ENCODE data around the gene TAF6L. TPM values are rescaled to one million over a fixed set of nuclear protein-coding genes. Genes with fewer than 3 reads are reported as not detected.

TAF6L gene, protein sequence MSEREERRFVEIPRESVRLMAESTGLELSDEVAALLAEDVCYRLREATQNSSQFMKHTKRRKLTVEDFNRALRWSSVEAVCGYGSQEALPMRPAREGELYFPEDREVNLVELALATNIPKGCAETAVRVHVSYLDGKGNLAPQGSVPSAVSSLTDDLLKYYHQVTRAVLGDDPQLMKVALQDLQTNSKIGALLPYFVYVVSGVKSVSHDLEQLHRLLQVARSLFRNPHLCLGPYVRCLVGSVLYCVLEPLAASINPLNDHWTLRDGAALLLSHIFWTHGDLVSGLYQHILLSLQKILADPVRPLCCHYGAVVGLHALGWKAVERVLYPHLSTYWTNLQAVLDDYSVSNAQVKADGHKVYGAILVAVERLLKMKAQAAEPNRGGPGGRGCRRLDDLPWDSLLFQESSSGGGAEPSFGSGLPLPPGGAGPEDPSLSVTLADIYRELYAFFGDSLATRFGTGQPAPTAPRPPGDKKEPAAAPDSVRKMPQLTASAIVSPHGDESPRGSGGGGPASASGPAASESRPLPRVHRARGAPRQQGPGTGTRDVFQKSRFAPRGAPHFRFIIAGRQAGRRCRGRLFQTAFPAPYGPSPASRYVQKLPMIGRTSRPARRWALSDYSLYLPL
- total RNA-seq = 15.6 and 23.8 TPM in 2 replicates

DNA sequence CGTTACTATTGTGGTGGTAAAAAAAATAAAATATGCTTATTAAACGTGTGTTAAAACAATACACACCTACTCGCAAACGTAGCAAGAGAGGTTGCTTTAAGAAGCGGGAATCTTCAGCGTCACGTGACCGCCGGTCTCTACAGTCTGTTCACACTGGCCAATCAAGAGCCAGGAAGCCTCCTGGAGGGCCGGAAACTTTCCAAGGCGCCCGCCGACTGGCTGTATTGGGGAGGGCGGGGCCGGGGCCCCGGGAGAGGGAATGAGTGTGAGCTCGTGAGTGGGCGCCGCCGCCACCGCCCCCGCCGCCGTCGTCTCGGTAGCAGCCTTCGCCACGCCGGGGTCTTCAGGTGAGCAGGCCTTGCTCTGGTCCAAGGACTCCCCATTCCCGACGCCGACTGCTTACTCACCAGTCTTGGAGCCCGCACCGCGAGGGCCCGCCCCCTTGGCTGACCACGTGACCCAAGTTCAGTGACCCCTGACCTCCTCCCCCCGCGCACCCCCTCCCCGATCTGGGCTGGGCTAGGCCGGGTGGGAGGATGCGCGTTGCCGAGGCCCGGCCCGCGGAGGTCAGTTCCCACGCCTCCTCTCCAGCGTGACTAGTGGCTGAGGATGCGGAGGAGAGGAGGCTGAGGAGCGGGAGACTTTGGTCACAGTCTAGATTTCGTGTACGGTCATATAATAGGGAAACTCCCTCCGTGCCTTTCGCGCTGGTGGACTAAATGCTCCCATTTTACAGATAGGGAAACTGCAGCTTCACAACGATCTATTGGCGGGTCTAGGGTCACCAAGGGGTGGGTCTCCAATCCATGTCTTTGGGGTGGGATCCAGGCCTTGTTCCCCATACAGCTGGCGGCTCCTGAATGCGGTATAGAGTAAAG is at the start of gene TAF6L:
Gene TAF6L (plus strand): TSS at position 253 of the 878 bp plus-strand sequence. CDS start 4,388 bp downstream, outside the sequence.

DNA sequence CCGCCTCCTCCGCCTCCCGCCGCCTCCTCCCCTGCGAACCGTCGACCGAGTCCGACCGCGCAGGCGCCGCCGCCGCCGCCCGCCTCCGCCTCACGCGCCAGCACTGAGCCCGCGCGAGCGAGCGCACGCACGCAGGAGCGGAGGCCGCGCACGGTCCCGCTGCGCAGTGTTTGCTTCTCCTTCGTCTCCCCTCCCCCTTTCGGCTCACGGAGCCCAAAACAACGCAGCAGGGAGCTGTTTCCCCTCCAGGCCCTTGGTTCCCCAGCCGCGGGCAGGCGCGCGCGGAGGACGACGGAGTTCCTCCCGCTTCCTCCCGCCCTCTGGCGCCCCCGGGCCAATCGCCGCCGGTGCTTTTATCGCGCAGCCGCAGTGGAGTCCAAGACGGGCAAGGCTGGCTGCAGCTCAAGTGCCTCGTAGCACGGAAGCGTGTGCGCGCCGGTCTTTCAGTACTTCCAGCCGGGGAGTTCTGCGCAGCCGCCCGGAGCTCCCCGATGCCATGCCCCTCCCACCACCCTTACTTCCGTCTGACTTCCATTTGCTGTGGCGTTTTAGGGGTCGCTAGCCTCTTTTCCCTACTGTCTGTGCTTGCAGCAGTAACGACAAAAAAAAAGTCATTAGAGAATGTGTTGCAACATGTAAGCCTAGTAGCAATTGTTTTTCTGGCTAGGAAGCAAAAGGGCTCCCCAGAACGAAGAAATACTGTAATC is 43.9 kb upstream of the TAF6L start, which contains the start of gene HNRNPUL2:
Gene HNRNPUL2 (minus strand): TSS at position 293 of the 707 bp plus-strand sequence. CDS start 301 bp downstream, outside the sequence.

DNA sequence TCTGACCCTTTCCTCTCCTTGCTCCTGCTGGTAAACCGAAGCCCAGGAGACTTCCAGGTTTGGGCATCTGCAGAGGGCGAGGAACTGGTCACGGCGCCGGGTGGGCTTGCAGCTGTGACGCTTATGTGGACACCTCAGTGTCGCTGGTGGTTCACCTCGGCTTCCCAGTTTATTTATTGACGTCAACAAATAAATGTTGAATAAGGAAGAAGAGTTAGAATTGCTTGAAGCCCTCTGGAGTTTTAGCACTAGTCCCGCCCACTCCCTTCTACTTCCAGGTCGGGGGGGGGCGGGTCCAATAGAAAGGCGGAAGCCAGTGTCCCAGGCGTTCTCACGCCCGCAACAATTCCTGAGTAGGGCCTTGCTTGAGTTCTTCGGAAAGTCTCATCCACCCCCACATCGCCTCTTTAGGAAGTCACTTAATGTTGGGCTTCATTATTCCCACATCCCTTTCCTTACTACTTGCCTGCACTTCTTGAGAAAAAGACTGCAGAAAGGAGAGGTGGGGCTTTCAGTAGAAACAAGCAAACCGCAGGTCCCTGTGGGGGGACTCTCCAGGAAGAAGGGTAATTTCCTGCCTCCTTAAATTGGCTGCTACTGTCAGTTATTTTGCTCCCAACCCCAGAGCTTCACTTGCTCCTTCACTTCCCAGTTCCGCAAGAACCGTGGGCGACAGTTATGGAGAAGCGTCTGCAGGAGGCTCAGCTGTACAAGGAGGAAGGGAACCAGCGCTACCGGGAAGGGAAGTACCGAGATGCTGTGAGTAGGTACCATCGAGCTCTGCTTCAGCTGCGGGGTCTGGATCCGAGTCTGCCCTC is 42.8 kb upstream of the TAF6L start, which contains the start of gene TTC9C:
Gene TTC9C (plus strand): TSS at position 316 of the 818 bp plus-strand sequence. CDS start 363 bp downstream, at position 679.

DNA sequence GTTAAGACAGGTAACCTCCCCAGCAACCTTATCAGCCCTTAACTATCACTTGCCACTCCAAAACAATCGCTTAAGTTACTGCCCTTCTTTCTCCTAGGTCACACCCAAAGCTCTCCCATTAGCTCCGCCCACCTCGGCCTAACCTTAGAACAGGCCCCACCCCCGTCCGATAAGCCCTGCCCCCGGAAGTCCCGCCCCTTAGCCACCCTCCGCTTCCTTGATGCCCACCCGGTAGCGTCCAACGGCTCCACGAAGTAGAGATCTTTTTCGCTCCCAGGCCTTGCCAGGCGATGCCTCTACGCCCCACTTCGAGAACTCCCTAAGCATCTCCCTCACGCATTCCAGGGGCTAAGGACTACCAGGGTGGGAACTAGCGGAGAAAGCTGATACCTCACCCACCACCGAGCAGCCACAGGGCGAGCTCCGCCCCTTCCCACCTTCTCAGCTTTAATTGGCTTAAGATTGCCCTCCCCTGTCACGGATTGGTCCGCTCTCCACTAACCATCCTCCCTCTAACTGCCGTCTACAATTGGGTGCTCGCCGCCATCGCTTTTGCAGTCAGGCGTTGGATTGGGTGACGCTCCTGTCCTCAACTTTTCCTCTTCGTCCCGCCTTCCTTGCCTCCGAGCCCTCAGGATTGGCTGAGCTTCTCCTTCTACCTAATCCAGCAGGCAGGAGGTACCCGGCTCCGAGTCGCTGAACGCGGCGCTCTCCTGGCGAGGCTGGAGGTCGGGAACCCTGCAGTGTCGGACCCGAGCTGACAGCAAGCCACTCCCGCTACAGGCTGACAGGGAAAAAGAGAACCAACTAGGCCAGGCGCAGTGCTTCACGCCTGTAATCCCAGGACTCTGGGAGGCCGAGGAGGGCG is 17.2 kb upstream of the TAF6L start, which contains the start of gene ZBTB3:
Gene ZBTB3 (minus strand): TSS at position 425 of the 868 bp plus-strand sequence. CDS start 496 bp downstream, outside the sequence.

DNA sequence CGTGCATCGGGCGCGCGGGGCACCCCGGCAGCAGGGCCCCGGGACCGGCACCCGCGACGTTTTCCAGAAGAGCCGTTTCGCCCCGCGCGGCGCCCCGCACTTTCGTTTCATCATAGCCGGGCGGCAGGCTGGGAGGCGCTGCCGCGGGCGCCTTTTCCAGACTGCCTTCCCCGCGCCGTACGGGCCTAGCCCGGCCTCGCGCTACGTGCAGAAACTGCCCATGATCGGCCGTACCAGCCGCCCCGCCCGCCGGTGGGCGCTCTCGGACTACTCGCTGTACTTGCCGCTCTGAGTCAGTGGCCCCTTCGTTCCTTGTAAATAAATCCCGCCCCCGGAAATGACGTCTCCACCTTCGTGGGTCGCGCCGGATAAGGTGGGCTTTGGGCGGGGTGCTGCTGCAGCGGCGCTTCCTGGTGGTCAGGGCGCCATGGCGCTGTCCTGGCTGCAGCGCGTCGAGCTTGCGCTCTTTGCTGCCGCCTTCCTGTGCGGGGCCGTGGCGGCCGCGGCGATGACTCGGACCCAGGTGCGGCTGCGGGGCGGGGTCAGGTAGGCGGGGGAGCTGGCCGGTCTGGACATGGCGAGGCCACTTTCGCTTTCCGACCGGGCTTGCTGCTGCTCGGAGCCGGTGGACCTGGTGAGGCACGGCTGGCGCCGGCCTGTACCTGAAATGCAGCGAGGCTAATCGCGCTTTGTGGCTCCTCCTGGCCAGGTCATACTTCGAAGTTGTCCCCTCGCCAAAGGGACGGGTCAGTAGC is 16.0 kb downstream of the TAF6L start, which contains the start of gene TMEM179B:
Gene TMEM179B (plus strand): TSS at position 398 of the 755 bp plus-strand sequence. CDS start 30 bp downstream, at position 428.

DNA sequence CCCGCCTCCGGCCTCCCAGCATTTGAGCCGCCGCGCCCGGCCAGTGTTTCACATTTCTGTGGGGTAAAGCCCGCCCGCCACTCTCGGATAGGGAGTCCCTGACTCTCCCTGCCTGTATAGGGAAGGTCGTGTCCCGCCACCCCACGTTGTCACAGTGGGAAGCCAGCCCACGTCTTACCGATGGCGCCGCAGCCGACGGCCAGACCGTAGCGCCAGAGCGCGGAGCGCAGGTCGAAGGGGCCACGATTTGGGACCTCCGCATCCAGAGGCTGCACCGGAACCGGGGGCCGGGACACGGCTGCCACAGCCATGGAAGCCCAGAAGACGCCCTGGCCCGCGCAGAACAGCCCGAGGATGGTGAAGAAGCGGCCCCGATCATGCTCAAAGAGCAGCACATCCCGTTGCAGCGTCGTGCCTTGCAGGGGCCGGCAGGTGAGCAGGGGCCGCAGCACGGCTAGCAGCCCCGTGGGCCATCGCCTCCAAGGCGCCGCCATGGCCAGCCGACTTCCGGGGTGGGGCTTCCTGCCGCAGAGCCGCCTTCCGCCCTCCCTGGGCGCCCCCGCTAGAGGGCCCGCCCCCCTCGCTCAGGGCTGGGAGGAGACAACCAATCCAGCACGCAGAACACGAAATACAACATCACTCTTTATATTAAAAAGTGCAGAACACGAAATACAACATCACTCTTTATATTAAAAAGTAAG is 20.5 kb downstream of the TAF6L start, which contains the start of gene TMEM223:
Gene TMEM223 (minus strand): TSS at position 506 of the 701 bp plus-strand sequence. CDS start 12 bp downstream, at position 494.

DNA sequence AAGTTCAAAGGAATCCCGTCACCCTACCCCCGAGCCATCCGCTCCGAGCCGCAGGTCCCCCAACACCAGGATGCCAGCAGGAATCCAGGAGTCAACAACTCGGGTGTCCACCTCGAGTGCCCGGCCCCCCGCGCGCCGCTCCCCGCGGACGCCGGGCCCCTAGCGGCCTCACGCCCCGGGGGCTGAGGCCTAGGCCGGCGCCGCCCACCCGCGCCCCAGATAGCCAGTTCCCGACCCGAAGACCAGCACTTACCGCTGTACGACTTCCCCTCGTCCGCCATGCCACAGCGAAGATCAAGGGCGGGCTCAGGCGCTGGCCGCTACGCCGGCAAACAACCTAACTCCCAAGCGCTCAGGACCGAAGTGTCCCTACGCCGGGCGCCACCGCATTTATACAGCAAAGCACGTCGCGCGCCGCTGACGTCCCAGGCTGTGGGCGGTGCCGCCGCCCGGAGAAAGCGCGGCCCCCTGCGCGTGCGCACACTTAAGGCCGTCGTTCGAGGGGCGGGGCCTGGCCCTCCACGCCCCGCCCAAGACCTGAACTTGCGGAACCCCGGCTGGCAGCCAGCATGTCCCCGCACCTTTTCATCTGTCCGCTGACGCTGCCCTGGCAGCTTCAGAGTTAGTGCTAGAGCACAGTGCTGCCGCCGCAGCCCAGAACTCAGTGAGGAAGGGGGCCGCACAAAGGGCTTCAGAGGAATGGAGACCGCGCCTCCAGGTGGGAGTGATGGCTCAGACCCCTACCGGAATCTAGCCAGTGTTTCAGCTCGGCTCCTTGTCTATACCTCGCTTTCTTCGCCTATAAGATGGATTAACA is 34.1 kb downstream of the TAF6L start, which contains the start of gene NXF1:
Gene NXF1 (minus strand): TSS at position 365 of the 817 bp plus-strand sequence. CDS start 84 bp downstream, at position 281.

DNA sequence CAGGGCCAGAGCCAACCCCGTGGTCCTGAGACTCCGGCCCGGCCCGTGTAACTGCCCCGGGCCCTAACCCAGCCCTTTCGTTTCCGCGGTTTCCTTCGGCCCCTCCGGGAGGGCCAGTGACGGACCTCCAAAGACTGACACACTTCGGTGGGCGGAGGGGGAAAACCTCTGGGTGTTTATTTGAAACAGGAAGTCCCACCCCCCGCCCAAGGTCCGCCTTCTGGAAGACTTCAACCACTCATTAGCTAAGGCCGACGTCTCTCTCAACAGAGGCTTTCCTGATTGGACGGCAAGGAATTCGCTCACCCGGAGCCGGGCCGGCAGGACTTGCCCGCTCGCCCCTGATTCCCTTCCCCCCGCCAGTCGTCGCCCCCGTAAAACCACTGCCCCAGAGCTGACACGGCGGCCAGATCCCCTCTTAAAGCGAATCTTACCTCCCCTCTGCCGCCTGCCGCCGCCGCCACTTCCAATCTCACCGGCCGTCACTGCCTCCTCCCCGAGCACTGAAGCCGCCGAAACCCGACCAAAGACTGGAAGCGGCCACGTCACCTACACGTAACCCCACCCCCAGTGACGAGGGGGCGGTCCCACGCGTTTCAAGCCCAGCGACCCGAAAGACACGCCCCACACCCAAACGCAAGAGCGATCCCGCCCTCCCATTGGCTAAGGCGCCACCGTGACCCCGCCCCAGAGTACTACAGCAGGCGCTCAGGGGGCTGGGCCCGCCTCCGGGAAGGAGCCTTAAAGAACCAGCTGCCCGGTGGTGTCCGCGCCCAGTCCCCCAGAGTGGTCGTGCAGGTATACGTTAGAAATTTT is 60.5 kb downstream of the TAF6L start, which contains the start of gene STX5:
Gene STX5 (minus strand): TSS at position 532 of the 816 bp plus-strand sequence. CDS start 808 bp downstream, outside the sequence.

DNA sequence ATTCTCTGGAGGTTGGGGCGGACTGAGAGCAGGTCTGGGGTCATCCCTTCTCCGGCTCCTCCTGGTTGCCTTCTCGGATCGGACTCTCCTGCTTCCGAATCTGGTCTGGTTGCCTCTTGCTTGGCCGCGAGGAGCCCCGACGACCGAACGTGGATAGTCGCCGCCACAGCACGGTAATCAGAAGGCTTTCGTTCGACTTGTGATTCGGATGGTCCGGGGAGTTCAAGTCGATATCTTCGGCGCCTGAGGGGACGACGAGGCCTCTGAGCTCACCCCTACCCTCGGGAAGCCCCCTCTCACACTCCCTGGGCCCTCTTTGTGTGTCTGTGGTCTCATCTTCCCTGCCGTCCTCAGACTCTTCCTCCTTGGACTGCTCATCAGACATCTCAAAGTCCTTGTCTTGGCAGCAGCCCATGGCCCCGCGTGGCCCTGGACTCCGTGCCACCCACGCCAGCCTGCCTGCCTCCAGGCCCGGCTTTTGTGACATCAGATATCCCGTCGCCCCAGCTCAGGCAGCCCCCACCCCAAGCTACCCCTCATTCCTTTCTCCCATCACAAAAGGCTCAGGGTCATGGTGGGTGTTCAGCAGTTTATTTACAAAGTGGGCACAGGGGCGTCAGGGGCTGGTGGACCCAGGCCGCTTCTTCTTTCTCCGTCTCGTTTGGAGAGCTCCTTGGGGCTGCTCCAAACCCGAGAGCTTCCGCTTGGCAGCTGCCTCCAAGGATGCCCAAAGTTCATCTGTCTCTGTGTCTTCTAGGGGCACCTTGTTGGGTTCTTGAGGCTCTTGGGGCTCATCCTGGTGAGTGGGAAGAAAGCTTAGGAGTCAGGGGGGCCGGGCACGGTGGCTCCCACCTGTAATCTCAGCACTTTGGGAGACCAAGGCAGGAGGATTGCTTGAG is 61.4 kb downstream of the TAF6L start, which contains the start of gene TEX54:
Gene TEX54 (minus strand): TSS at position 506 of the 899 bp plus-strand sequence.

Other genes with a start within 250 kb of the TAF6L start
- 313 and 660 TPM in 2 replicates for gene AHNAK, start 224.6 kb upstream of the TAF6L start, total RNA-seq
- 1,165 and 1,500 TPM in 2 replicates for gene EEF1G, start 197.5 kb upstream of the TAF6L start, total RNA-seq
- gene TUT1, start 179.9 kb upstream of the TAF6L start, total RNA-seq = 6.5 and 10.7 TPM in 2 replicates
- gene MTA2, start 169.5 kb upstream of the TAF6L start, total RNA-seq = 92.3 and 107 TPM in 2 replicates
- 24.5 and 24.6 TPM in 2 replicates for gene EML3, start 158.6 kb upstream of the TAF6L start, total RNA-seq
- 2.5 and 3.9 TPM in 2 replicates for gene ROM1, start 158.1 kb upstream of the TAF6L start, total RNA-seq
- 61.5 and 63.5 TPM in 2 replicates for gene B3GAT3, start 149.4 kb upstream of the TAF6L start, total RNA-seq
- gene GANAB, start 124.8 kb upstream of the TAF6L start, total RNA-seq = 505 and 539 TPM in 2 replicates
- gene INTS5, start 118.1 kb upstream of the TAF6L start, total RNA-seq = 19.6 and 27.1 TPM in 2 replicates
- 17.2 and 17.9 TPM in 2 replicates for gene C11orf98, start 106.2 kb upstream of the TAF6L start, total RNA-seq
- gene CSKMT, start 106.1 kb upstream of the TAF6L start, total RNA-seq = 3.5 and 7.4 TPM in 2 replicates
- gene UQCC3, start 99.7 kb upstream of the TAF6L start, total RNA-seq = 3.8 and 6.8 TPM in 2 replicates
- gene LBHD1, start 99.1 kb upstream of the TAF6L start, total RNA-seq = 4.5 and 4.6 TPM in 2 replicates
- gene UBXN1, start 92.3 kb upstream of the TAF6L start, total RNA-seq = 77.0 and 96.5 TPM in 2 replicates
- gene LRRN4CL, start 81.9 kb upstream of the TAF6L start, total RNA-seq = 0.23 and 0.59 TPM in 2 replicates
- gene BSCL2, start 64.0 kb upstream of the TAF6L start, total RNA-seq = 41.1 and 119 TPM in 2 replicates
- gene GNG3, start 63.7 kb upstream of the TAF6L start, total RNA-seq = not detected in 2 replicates
- 14.3 and 18.0 TPM in 2 replicates for gene HNRNPUL2, start 43.9 kb upstream of the TAF6L start, total RNA-seq
- 29.4 and 32.7 TPM in 2 replicates for gene TTC9C, start 42.9 kb upstream of the TAF6L start, total RNA-seq
- 8.2 and 11.9 TPM in 2 replicates for gene ZBTB3, start 17.2 kb upstream of the TAF6L start, total RNA-seq
- 39.2 and 59.7 TPM in 2 replicates for gene POLR2G, start 9.8 kb upstream of the TAF6L start, total RNA-seq
- gene TMEM179B, start 16.0 kb downstream of the TAF6L start, total RNA-seq = 28.9 and 42.5 TPM in 2 replicates
- 16.1 and 22.6 TPM in 2 replicates for gene TMEM223, start 20.6 kb downstream of the TAF6L start, total RNA-seq
- gene NXF1, start 34.0 kb downstream of the TAF6L start, total RNA-seq = 21.1 and 49.2 TPM in 2 replicates
- gene STX5, start 60.7 kb downstream of the TAF6L start, total RNA-seq = 35.9 and 36.6 TPM in 2 replicates
- not detected in 2 replicates for gene TEX54, start 61.4 kb downstream of the TAF6L start, total RNA-seq
- 36.8 and 53.0 TPM in 2 replicates for gene WDR74, start 68.2 kb downstream of the TAF6L start, total RNA-seq
- gene SLC3A2, start 109.5 kb downstream of the TAF6L start, total RNA-seq = 121 and 217 TPM in 2 replicates
- gene CHRM1, start 150.0 kb downstream of the TAF6L start, total RNA-seq = not detected in 2 replicates
- gene SLC22A6, start 213.6 kb downstream of the TAF6L start, total RNA-seq = not detected in 2 replicates
- gene SLC22A8, start 244.4 kb downstream of the TAF6L start, total RNA-seq = not detected in 2 replicates